IMR-90 (cell line): Measurements from ENCODE around the gene STUM. TPM values are rescaled to one million over a fixed set of nuclear protein-coding genes. Genes with fewer than 3 reads are reported as not detected.
"Not testable (repeated sequence)": the region's sequence is repeated elsewhere in the genome, so short reads cannot be mapped to it uniquely, and the experiment has no call there.

Experiments
- ATAC-seq: fragments of 200-7000 bp; cut with Tn5 transposase; 2 replicates; pipeline ENCODE4 v1.9.1; 2020; ENCODE audit warnings: low read depth, mild to moderate bottlenecking, moderate library complexity
- BruUV-seq: library from RNA; stranded (reverse); fragments of 400-500 nt; replicated peaks from 2 replicates; lab custom pipeline; 2021; lab: Mats Ljungman, UMichigan
- CTCF ChIA-PET: fragments of 300-600 bp; formaldehyde crosslinking; extraction: SDS; loops from one replicate; lab custom pipeline; 2021; ENCODE audit warnings: antibody characterized with exemption; lab: Yijun Ruan, JAX
- POLR2A ChIA-PET: fragments of 300-600 bp; sonication (Branson Sonifier 250); formaldehyde crosslinking; loops from one replicate; lab custom pipeline; 2022; ENCODE audit warnings: antibody characterized with exemption; ENCODE audit not compliant: unreplicated experiment; lab: Charles Lee
- DNase-seq: peaks from one replicate; pipeline ENCODE4 v3.0.0; 2013
- H2AFZ ChIP-seq: replicated peaks from 2 replicates; pipeline ENCODE3; 2013; ENCODE audit warnings: low read length, mild to moderate bottlenecking; ENCODE audit not compliant: poor library complexity
- H2AK5ac ChIP-seq: 2 replicates; pipeline ENCODE4 v1.6.1; 2013; ENCODE audit warnings: low read depth, low read length, inconsistent platforms
- H2AK9ac ChIP-seq: replicated peaks from 2 replicates; pipeline ENCODE3; 2013; ENCODE audit warnings: mild to moderate bottlenecking, low read depth, low read length, moderate library complexity; ENCODE audit not compliant: poor library complexity
- H2BK120ac ChIP-seq: 2 replicates; pipeline ENCODE4 v1.6.1; 2013; ENCODE audit warnings: low read depth, low read length, inconsistent platforms
- H2BK15ac ChIP-seq: 3 replicates; pipeline ENCODE4 v1.6.1; 2013; ENCODE audit warnings: low read depth, low read length, inconsistent platforms
- H2BK20ac ChIP-seq: 2 replicates; pipeline ENCODE4 v1.6.1; 2013; ENCODE audit warnings: low read depth, mild to moderate bottlenecking, inconsistent platforms, low read length, moderate library complexity
- H2BK5ac ChIP-seq: 2 replicates; pipeline ENCODE4 v1.6.1; 2013; ENCODE audit warnings: mild to moderate bottlenecking, low read depth, low read length, inconsistent platforms; ENCODE audit not compliant: poor library complexity, severe bottlenecking
- H3K14ac ChIP-seq: replicated peaks from 2 replicates; pipeline ENCODE4 v1.6.1; 2013; ENCODE audit warnings: low read depth, low read length, inconsistent platforms
- H3K18ac ChIP-seq: 2 replicates; pipeline ENCODE4 v1.6.1; 2013; ENCODE audit warnings: low read depth, low read length, control low read depth
- H3K23ac ChIP-seq: 2 replicates; pipeline ENCODE4 v1.6.1; 2013; ENCODE audit warnings: low read depth, low read length, inconsistent platforms
- H3K27ac ChIP-seq: 2 replicates; pipeline ENCODE4 v1.5.1; 2013; ENCODE audit warnings: mild to moderate bottlenecking, control low read depth, low read length; ENCODE audit not compliant: insufficient read depth
- H3K27me3 ChIP-seq: 2 replicates; pipeline ENCODE4 v1.6.1; 2013; ENCODE audit warnings: low read length; ENCODE audit not compliant: control insufficient read depth, insufficient read depth
- H3K36me3 ChIP-seq: 2 replicates; pipeline ENCODE4 v1.6.1; 2013; ENCODE audit warnings: low read length, mixed read lengths; ENCODE audit not compliant: control insufficient read depth, insufficient read depth
- H3K4ac ChIP-seq: 2 replicates; pipeline ENCODE4 v1.6.1; 2013; ENCODE audit warnings: low read depth, low read length, inconsistent platforms
- H3K4me1 ChIP-seq: 2 replicates; pipeline ENCODE4 v1.6.1; 2013; ENCODE audit warnings: low read length, mixed read lengths; ENCODE audit not compliant: control insufficient read depth, insufficient read depth
- H3K4me2 ChIP-seq: 2 replicates; pipeline ENCODE4 v1.6.1; 2013; ENCODE audit warnings: low read depth, mild to moderate bottlenecking, control low read depth, low read length, moderate library complexity
- H3K4me3 ChIP-seq: 2 replicates; pipeline ENCODE4 v1.5.1; 2013; ENCODE audit warnings: low read depth, mild to moderate bottlenecking, control low read depth, low read length, moderate library complexity; ENCODE audit not compliant: insufficient read depth
- H3K56ac ChIP-seq: 2 replicates; pipeline ENCODE4 v1.6.1; 2013; ENCODE audit warnings: low read length, inconsistent platforms; ENCODE audit not compliant: insufficient read depth; ENCODE audit errors: extremely low read depth
- H3K79me1 ChIP-seq, 2 experiments: 2 replicates each; pipeline ENCODE4 v1.6.1; 2013; ENCODE audit warnings: low read length in 2 of 2, inconsistent platforms in 1 of 2, low read depth in 1 of 2
- H3K9ac ChIP-seq: 2 replicates; pipeline ENCODE4 v1.6.1; 2013; ENCODE audit warnings: low read depth, low read length, control low read depth
- H3K9me1 ChIP-seq: 2 replicates; pipeline ENCODE4 v1.6.1; 2013; ENCODE audit warnings: low read length, inconsistent platforms; ENCODE audit not compliant: insufficient read depth
- H3K9me3 ChIP-seq: 2 replicates; pipeline ENCODE4 v1.6.1; 2013; ENCODE audit warnings: low read length; ENCODE audit not compliant: control insufficient read depth, insufficient read depth
- H4K20me1 ChIP-seq: 2 replicates; pipeline ENCODE4 v1.6.1; 2013; ENCODE audit warnings: low read length, inconsistent platforms; ENCODE audit not compliant: insufficient read depth
- H4K5ac ChIP-seq: 2 replicates; pipeline ENCODE4 v1.6.1; 2013; ENCODE audit warnings: mild to moderate bottlenecking, low read depth, low read length, control low read depth
- H4K8ac ChIP-seq, 2 experiments: 2 replicates each; pipeline ENCODE4 v1.6.1; 2013; ENCODE audit warnings: low read depth in 2 of 2, low read length in 2 of 2, control low read depth in 1 of 2, inconsistent platforms in 1 of 2
- H4K91ac ChIP-seq: 2 replicates; pipeline ENCODE4 v1.6.1; 2013; ENCODE audit warnings: low read depth, low read length, inconsistent platforms; ENCODE audit not compliant: insufficient read depth
- WGBS, 2 experiments: methylation state at CpG; one replicate each; pipeline versions ENCODE4 v1.1.5 to v1.1.7; 2013; ENCODE audit warnings: missing lambda C conversion rate in 2 of 2; ENCODE audit not compliant: insufficient read length in 1 of 2; ENCODE audit errors: extremely low coverage in 2 of 2; 5-methylcytosine and 5-hydroxymethylcytosine counted together
- dilution Hi-C: fragments of 300-500 bp; cut with HindIII; formaldehyde crosslinking; loops from one replicate; pipeline ENCODE4 v1.14.3; 2018; ENCODE audit warnings: low sequenced_read_pairs; ENCODE audit not compliant: unreplicated experiment
- in situ Hi-C: fragments of 300-500 bp; cut with MboI; formaldehyde crosslinking; loops from 3 replicates; pipeline ENCODE4 v1.14.3; 2019; ENCODE audit warnings: low sequenced_read_pairs, inconsistent platforms, mixed read lengths
- intact Hi-C: fragments of 100-400 bp; cut with micrococcal nuclease; formaldehyde crosslinking; loops from 2 replicates; pipeline ENCODE4 v1.10.0; 2022
- polyA plus RNA-seq, 3 experiments: library from polyadenylated mRNA; depleted of rRNA; stranded (reverse); fragments of >200 nt; gene quantifications; 2 replicates each; pipeline ENCODE4 v1.2.3, GENCODE V29; 2012; ENCODE audit warnings: low replicate concordance in 1 of 3
- total RNA-seq: library from RNA; depleted of rRNA; stranded (reverse); fragments of >200 nt; gene quantifications from 2 replicates; pipeline ENCODE4 v1.2.3, GENCODE V29; 2012

STUM gene
- total and polyA plus RNA-seq, 2 of the 4 experiments (the other 2 are of a cell fraction), result not detected

DNA sequence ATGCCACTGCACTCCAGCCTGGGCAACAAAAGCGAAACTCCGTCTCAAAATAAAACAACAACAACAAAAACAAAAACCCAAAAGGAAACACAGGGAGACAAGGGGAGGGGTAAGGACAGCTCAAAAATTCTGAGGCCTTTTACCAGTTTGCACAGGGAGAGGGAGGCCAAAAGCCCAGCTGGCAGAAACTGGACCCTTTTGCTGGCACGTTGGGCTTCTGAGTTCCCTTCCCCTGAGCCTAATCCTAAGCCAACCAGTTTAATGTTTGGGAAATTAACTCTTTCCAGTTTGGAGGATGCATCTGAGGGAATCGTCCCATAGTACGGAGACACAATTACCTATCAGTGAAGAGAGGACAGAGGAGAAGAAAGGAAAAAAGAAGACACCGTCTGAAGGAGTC, 63.4 kb downstream of the STUM start:
- H3K56ac ChIP-seq, H4K8ac ChIP-seq, H2AFZ ChIP-seq, dilution Hi-C loops, intact Hi-C loops, H3K4me3 ChIP-seq, DNase-seq, CTCF ChIA-PET, H4K20me1 ChIP-seq, H3K4me2 ChIP-seq, BruUV-seq, H2AK9ac ChIP-seq, H4K5ac ChIP-seq, POLR2A ChIA-PET, H3K23ac ChIP-seq, H3K36me3 ChIP-seq, H3K14ac ChIP-seq, H2AK5ac ChIP-seq, H3K79me1 ChIP-seq, H4K91ac ChIP-seq, H2BK20ac ChIP-seq, H3K4me1 ChIP-seq, H2BK120ac ChIP-seq, H3K18ac ChIP-seq, H3K9me1 ChIP-seq, H3K4ac ChIP-seq, H3K27ac ChIP-seq, H3K9ac ChIP-seq, H2BK5ac ChIP-seq, H3K9me3 ChIP-seq, H2BK15ac ChIP-seq, ATAC-seq, in situ Hi-C loops: not testable (repeated sequence)
- peaks cover 18% of the 10 kb centered on the region for H3K27me3 ChIP-seq
- WGBS, 2 experiments, result no CpG with 5 or more reads among the region's 6 CpGs
